ENCODE data around the gene WBP11. TPM values are rescaled to one million over a fixed set of nuclear protein-coding genes. Genes with fewer than 3 reads are reported as not detected.
"Not testable (repeated sequence)": the region's sequence is repeated elsewhere in the genome, so short reads cannot be mapped to it uniquely, and the experiment has no call there.

WBP11 gene
- total RNA-seq, 3 donors from 2014 or later (not counting 1 experiment from before 2014, with no cell fraction given): 130 to 159 (median 134) TPM

GRCh38 chr12:14768823-14769405, 34.4 kb downstream of the WBP11 start:
- H3K36me3 Mint-ChIP-seq: peaks cover 11% of the 10 kb centered on the region
- 55% methylated on average over 15 of the region's 16 CpGs for WGBS (ENCODE audit: insufficient coverage)

DNA sequence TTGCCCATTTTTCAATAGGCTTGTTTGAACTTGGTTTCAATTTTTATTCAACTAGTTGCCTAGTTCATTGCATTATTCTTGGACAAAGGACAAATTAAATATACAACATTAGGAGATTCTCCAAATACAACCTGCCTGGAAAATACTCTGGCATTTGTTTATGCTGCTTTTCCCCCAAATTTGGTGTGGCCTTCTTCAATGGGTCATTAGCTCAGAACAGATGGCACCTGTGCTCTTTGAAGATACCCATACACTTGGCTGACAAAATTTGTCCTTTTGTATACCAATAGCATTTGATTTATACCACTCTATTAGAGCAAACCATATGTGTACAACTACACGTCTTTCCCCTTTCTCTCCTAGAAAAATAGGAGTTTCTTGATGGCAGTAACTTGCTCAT, 35.7 kb downstream of the WBP11 start:
- no peaks in the 10 kb centered on the region for H3K27me3 Mint-ChIP-seq (ENCODE audit: low read depth in 2 of 2)
- no CpG with 5 or more reads among the region's 1 CpG for WGBS (ENCODE audit: insufficient coverage)
- Histone ChIP-seq H3K36me3 (ENCODE audit: control insufficient read depth, insufficient read depth, low read length) (peaks cover 6% of the 10 kb centered on the region), H3K27me3 (ENCODE audit: control insufficient read depth, insufficient read depth, low read length) (no peaks in the 10 kb centered on the region), H3K4me3 (ENCODE audit: low read length) (no peak overlapping the region), H3K9me3 (ENCODE audit: control insufficient read depth, insufficient read depth, low read length) (no peaks in the 10 kb centered on the region), H3K27ac (ENCODE audit: low read length) (no peak overlapping the region), H3K4me1 (ENCODE audit: control insufficient read depth, insufficient read depth, low read length) (peaks cover 22% of the 10 kb centered on the region)
- no peak for TF ChIP-seq CTCF (IDR thresholded peaks at IDR 0.05)
- H3K4me1 Mint-ChIP-seq: peaks cover 58 to 63% of the 10 kb centered on the region in 2 donors
- no peaks in the 10 kb centered on the region for H3K9me3 Mint-ChIP-seq
- ATAC-seq: no peak
- DNase-seq: no peak
- peak overlapping the region; percentile 99 for H3K27ac Mint-ChIP-seq
- peaks cover 11% of the 10 kb centered on the region for H3K36me3 Mint-ChIP-seq
- peak overlapping the region; percentile 1 for H3K4me3 Mint-ChIP-seq
- intact Hi-C loops (cut with micrococcal nuclease): no loop called here

More at GRCh38 chr12:14768823-14769405, 34.4 kb downstream of the WBP11 start:
- Histone ChIP-seq H3K9me3 (ENCODE audit: control insufficient read depth, insufficient read depth, low read length) (no peaks in the 10 kb centered on the region), H3K27me3 (ENCODE audit: control insufficient read depth, insufficient read depth, low read length) (no peaks in the 10 kb centered on the region), H3K27ac (ENCODE audit: low read length) (peak overlapping the region; percentile 93), H3K4me3 (ENCODE audit: low read length) (peak overlapping the region; percentile 70), H3K36me3 (ENCODE audit: control insufficient read depth, insufficient read depth, low read length) (peaks cover 6% of the 10 kb centered on the region), H3K4me1 (ENCODE audit: control insufficient read depth, insufficient read depth, low read length) (peaks cover 31% of the 10 kb centered on the region)
- H3K4me3 Mint-ChIP-seq: peak overlapping the region; percentile 96
- H3K27ac Mint-ChIP-seq: peak overlapping the region; percentile 99
- DNase-seq (peak in 1 of 2 donors; percentile 57), ATAC-seq (no peak)
- no peak for TF ChIP-seq CTCF (IDR thresholded peaks at IDR 0.05)
- H3K9me3 Mint-ChIP-seq: no peaks in the 10 kb centered on the region
- no peaks in the 10 kb centered on the region for H3K27me3 Mint-ChIP-seq (ENCODE audit: low read depth in 2 of 2)
- intact Hi-C loops (cut with micrococcal nuclease): no loop called here
- peaks cover 63 to 64% of the 10 kb centered on the region in 2 donors for H3K4me1 Mint-ChIP-seq

- 96% methylated on average over 2 of the region's 3 CpGs for WGBS (ENCODE audit: insufficient coverage)
- H3K4me1 Mint-ChIP-seq: peaks cover 50 to 65% of the 10 kb centered on the region in 2 donors
- H3K4me3 Mint-ChIP-seq: peak overlapping the region; percentile 21
- Histone ChIP-seq H3K27me3 (ENCODE audit: control insufficient read depth, insufficient read depth, low read length) (no peaks in the 10 kb centered on the region), H3K36me3 (ENCODE audit: control insufficient read depth, insufficient read depth, low read length) (peaks cover 10% of the 10 kb centered on the region), H3K27ac (ENCODE audit: low read length) (no peak overlapping the region), H3K4me1 (ENCODE audit: control insufficient read depth, insufficient read depth, low read length) (peaks cover 16% of the 10 kb centered on the region), H3K4me3 (ENCODE audit: low read length) (no peak overlapping the region), H3K9me3 (ENCODE audit: control insufficient read depth, insufficient read depth, low read length) (no peaks in the 10 kb centered on the region)
- TF ChIP-seq CTCF (IDR thresholded peaks at IDR 0.05): no peak
- ATAC-seq: no peak
- DNase-seq: no peak
- peaks cover 14% of the 10 kb centered on the region for H3K36me3 Mint-ChIP-seq
- peak overlapping the region; percentile 99 for H3K27ac Mint-ChIP-seq
- H3K27me3 Mint-ChIP-seq (ENCODE audit: low read depth in 2 of 2): no peaks in the 10 kb centered on the region
- H3K9me3 Mint-ChIP-seq: no peaks in the 10 kb centered on the region
- intact Hi-C loops (cut with micrococcal nuclease): no loop called here
Observed at GRCh38 chr12:14766649-14767215, 36.5 kb downstream of the WBP11 start.

GRCh38 chr12:14766020-14766419, 37.3 kb downstream of the WBP11 start:
- H3K36me3 ChIP-seq (ENCODE audit: control insufficient read depth, insufficient read depth, low read length); DNase-seq; H3K9me3 Mint-ChIP-seq; H3K4me3 ChIP-seq (ENCODE audit: low read length); H3K9me3 ChIP-seq (ENCODE audit: control insufficient read depth, insufficient read depth, low read length); ATAC-seq; H3K27me3 Mint-ChIP-seq (ENCODE audit: low read depth in 2 of 2); H3K4me3 Mint-ChIP-seq; H3K27me3 ChIP-seq (ENCODE audit: control insufficient read depth, insufficient read depth, low read length); H3K27ac ChIP-seq (ENCODE audit: low read length); intact Hi-C loops (cut with micrococcal nuclease): not testable (repeated sequence)
- 99% methylated on average over 3 of the region's 3 CpGs for WGBS (ENCODE audit: insufficient coverage)
- peaks cover 43 to 63% of the 10 kb centered on the region in 2 donors for H3K4me1 Mint-ChIP-seq
- peaks cover 18% of the 10 kb centered on the region for H3K36me3 Mint-ChIP-seq
- H3K4me1 ChIP-seq (ENCODE audit: control insufficient read depth, insufficient read depth, low read length): peaks cover 16% of the 10 kb centered on the region
- peak overlapping the region in 1 of 2 donors; percentile 51 for H3K27ac Mint-ChIP-seq

Data from natural killer cell (primary cell).